HUES6 (cell line): Measurements from ENCODE around the gene LRP5.
"Not testable (repeated sequence)": the region's sequence is repeated elsewhere in the genome, so short reads cannot be mapped to it uniquely, and the experiment has no call there.

Experiments used
- H3K27ac ChIP-seq: 2 replicates; pipeline ENCODE4 v1.7.0; 2013; ENCODE audit warnings: low read depth, mild to moderate bottlenecking, low read length, inconsistent platforms
- H3K27me3 ChIP-seq: 2 replicates; pipeline ENCODE4 v1.6.1; 2013; ENCODE audit warnings: low read length; ENCODE audit not compliant: control insufficient read depth, insufficient read depth
- H3K36me3 ChIP-seq: 2 replicates; pipeline ENCODE4 v1.6.1; 2013; ENCODE audit warnings: low read length; ENCODE audit not compliant: control insufficient read depth, insufficient read depth
- H3K4me1 ChIP-seq: 2 replicates; pipeline ENCODE4 v1.6.1; 2013; ENCODE audit warnings: low read length; ENCODE audit not compliant: control insufficient read depth, insufficient read depth
- H3K4me3 ChIP-seq: 2 replicates; pipeline ENCODE4 v1.5.1; 2013; ENCODE audit warnings: low read depth, low read length
- H3K9ac ChIP-seq: one replicate; pipeline ENCODE4 v1.6.1; 2013; ENCODE audit warnings: mild to moderate bottlenecking, low read length
- H3K9me3 ChIP-seq: 2 replicates; pipeline ENCODE4 v1.6.1; 2013; ENCODE audit warnings: low read depth, low read length; ENCODE audit not compliant: control insufficient read depth, insufficient read depth

LRP5 gene

GRCh38 chr11:68439355-68440065, 127.1 kb downstream of the LRP5 start:
- Histone ChIP-seq H3K27me3 (no peaks in the 10 kb centered on the region), H3K9me3 (no peaks in the 10 kb centered on the region), H3K9ac (no peak overlapping the region), H3K4me1 (peaks cover 49% of the 10 kb centered on the region), H3K27ac (no peak overlapping the region), H3K4me3 (no peak overlapping the region), H3K36me3 (peaks cover 25% of the 10 kb centered on the region)

- Histone ChIP-seq H3K27me3 (no peaks in the 10 kb centered on the region), H3K9me3 (no peaks in the 10 kb centered on the region), H3K4me3 (no peak overlapping the region), H3K27ac (no peak overlapping the region), H3K4me1 (peaks cover 49% of the 10 kb centered on the region), H3K9ac (no peak overlapping the region), H3K36me3 (peaks cover 20% of the 10 kb centered on the region)
Observed at GRCh38 chr11:68440224-68440623, 127.8 kb downstream of the LRP5 start.

- H3K4me1 ChIP-seq, result peaks cover 47% of the 10 kb centered on the region
- H3K36me3 ChIP-seq, result peaks cover 19% of the 10 kb centered on the region
- no peak overlapping the region for H3K9ac ChIP-seq
- no peaks in the 10 kb centered on the region for H3K27me3 ChIP-seq
- H3K27ac ChIP-seq, result peak overlapping the region; percentile 44; the same call in 1 of the 2 replicates
- no peaks in the 10 kb centered on the region for H3K9me3 ChIP-seq
- no peak overlapping the region for H3K4me3 ChIP-seq
Observed at GRCh38 chr11:68441466-68442230, 129.3 kb downstream of the LRP5 start.

- no peak overlapping the region for H3K27ac ChIP-seq
- no peaks in the 10 kb centered on the region for H3K9me3 ChIP-seq
- no peak overlapping the region for H3K9ac ChIP-seq
- H3K27me3 ChIP-seq, result no peaks in the 10 kb centered on the region
- H3K4me3 ChIP-seq, result no peak overlapping the region
- peaks cover 21% of the 10 kb centered on the region for H3K36me3 ChIP-seq
- H3K4me1 ChIP-seq, result peaks cover 42% of the 10 kb centered on the region
Observed at GRCh38 chr11:68442433-68442832, 130.0 kb downstream of the LRP5 start.

GRCh38 chr11:68444566-68444965, 132.2 kb downstream of the LRP5 start:
- Histone ChIP-seq H3K4me1 (peaks cover 32% of the 10 kb centered on the region), H3K27me3 (no peaks in the 10 kb centered on the region), H3K36me3 (peaks cover 23% of the 10 kb centered on the region), H3K4me3 (no peak overlapping the region), H3K27ac (no peak overlapping the region), H3K9me3 (no peaks in the 10 kb centered on the region), H3K9ac (no peak overlapping the region)

- Histone ChIP-seq H3K36me3 (peaks cover 26% of the 10 kb centered on the region), H3K4me3 (no peak overlapping the region), H3K9ac (no peak overlapping the region), H3K9me3 (no peaks in the 10 kb centered on the region), H3K27ac (no peak overlapping the region), H3K27me3 (no peaks in the 10 kb centered on the region), H3K4me1 (peaks cover 23% of the 10 kb centered on the region)
Observed at GRCh38 chr11:68445531-68446035, 133.2 kb downstream of the LRP5 start.

GRCh38 chr11:68446046-68446725, 133.8 kb downstream of the LRP5 start:
- Histone ChIP-seq H3K27me3 (no peaks in the 10 kb centered on the region), H3K27ac (no peak overlapping the region), H3K9me3 (no peaks in the 10 kb centered on the region), H3K4me3 (no peak overlapping the region), H3K36me3 (peaks cover 24% of the 10 kb centered on the region), H3K4me1 (peaks cover 20% of the 10 kb centered on the region), H3K9ac (no peak overlapping the region)

GRCh38 chr11:68447015-68447801, 134.8 kb downstream of the LRP5 start:
- Histone ChIP-seq H3K36me3 (peaks cover 24% of the 10 kb centered on the region), H3K27me3 (no peaks in the 10 kb centered on the region), H3K9me3 (no peaks in the 10 kb centered on the region), H3K27ac (no peak overlapping the region), H3K4me1 (peaks cover 10% of the 10 kb centered on the region), H3K9ac (no peak overlapping the region), H3K4me3 (no peak overlapping the region)

GRCh38 chr11:68447914-68448313, 135.5 kb downstream of the LRP5 start:
- not testable (repeated sequence) for H3K27me3 ChIP-seq, H3K9ac ChIP-seq, H3K27ac ChIP-seq, H3K9me3 ChIP-seq, H3K4me3 ChIP-seq, H3K4me1 ChIP-seq
- H3K36me3 ChIP-seq, result peaks cover 24% of the 10 kb centered on the region

GRCh38 chr11:68448604-68449011, 136.2 kb downstream of the LRP5 start:
- no peaks in the 10 kb centered on the region for H3K9me3 ChIP-seq
- no peak overlapping the region for H3K27ac ChIP-seq
- H3K36me3 ChIP-seq, result peaks cover 24% of the 10 kb centered on the region
- H3K27me3 ChIP-seq, result no peaks in the 10 kb centered on the region
- H3K4me1 ChIP-seq, result peaks cover 4% of the 10 kb centered on the region; the same call in 1 of the 2 replicates
- H3K4me3 ChIP-seq, result no peak overlapping the region
- no peak overlapping the region for H3K9ac ChIP-seq
